Fibroblast of lung (primary cell): Measurements from ENCODE around the gene GRID1. TPM values are rescaled to one million over a fixed set of nuclear protein-coding genes. Genes with fewer than 3 reads are reported as not detected.

Source experiments
- DNase-seq, 2 donors: peaks; one replicate each; pipeline versions ENCODE4 v3.0.0 to v3.0.0-alpha.2; 2010; ENCODE audit warnings: low read depth in 2 of 2
- H2AFZ ChIP-seq: 2 replicates; pipeline ENCODE4 v1.5.1; 2012; ENCODE audit warnings: low read length, control low read depth, inconsistent platforms
- H3K27ac ChIP-seq: 2 replicates; pipeline ENCODE4 v1.5.1; 2011; ENCODE audit warnings: low read length, control low read depth; ENCODE audit not compliant: insufficient read depth
- H3K27me3 ChIP-seq: 2 replicates; pipeline ENCODE4 v1.5.1; 2011; ENCODE audit warnings: mild to moderate bottlenecking, low read length; ENCODE audit not compliant: control insufficient read depth, insufficient read depth
- H3K36me3 ChIP-seq: 2 replicates; pipeline ENCODE4 v1.5.1; 2011; ENCODE audit warnings: low read length; ENCODE audit not compliant: control insufficient read depth, insufficient read depth
- H3K4me1 ChIP-seq: 2 replicates; pipeline ENCODE4 v1.5.1; 2011; ENCODE audit warnings: low read length; ENCODE audit not compliant: control insufficient read depth, insufficient read depth; ENCODE audit errors: extremely low read depth
- H3K4me2 ChIP-seq: 2 replicates; pipeline ENCODE4 v1.5.1; 2011; ENCODE audit warnings: low read length, control low read depth; ENCODE audit not compliant: insufficient read depth; ENCODE audit errors: extremely low read depth
- H3K4me3 ChIP-seq, 4 experiments: fragments of 200-600 bp in 1 of 4; sonication (generic) in 1 of 4; replicated peaks in 1 of 4; 2 replicates each; pipeline ENCODE4 v1.5.1; 2011 to 2016; ENCODE audit warnings: low read length in 4 of 4, low read depth in 3 of 4, mild to moderate bottlenecking in 3 of 4, control low read depth in 2 of 4, inconsistent platforms in 1 of 4, mixed read lengths in 1 of 4; ENCODE audit not compliant: insufficient read depth in 1 of 4; ENCODE audit errors: control extremely low read depth in 1 of 4
- H3K79me2 ChIP-seq: 2 replicates; pipeline ENCODE4 v1.5.1; 2012; ENCODE audit warnings: mild to moderate bottlenecking, low read length, inconsistent platforms; ENCODE audit not compliant: control insufficient read depth, insufficient read depth
- H3K9ac ChIP-seq: 2 replicates; pipeline ENCODE4 v1.5.1; 2011; ENCODE audit warnings: mild to moderate bottlenecking, low read length, control low read depth; ENCODE audit not compliant: insufficient read depth
- H3K9me3 ChIP-seq: 2 replicates; pipeline ENCODE4 v1.5.1; 2012; ENCODE audit warnings: low read depth, low read length; ENCODE audit not compliant: control insufficient read depth, insufficient read depth
- H4K20me1 ChIP-seq: 2 replicates; pipeline ENCODE4 v1.5.1; 2011; ENCODE audit warnings: low read length; ENCODE audit not compliant: control insufficient read depth, insufficient read depth; ENCODE audit errors: extremely low read depth
- CTCF ChIP-seq, 2 donors: IDR thresholded peaks in 1 of 2; conservative IDR thresholded peaks in 1 of 2; 1 replicate in 1 of 2; 2 replicates in 1 of 2; pipeline ENCODE4 v1.5.1; 2011 to 2012; ENCODE audit warnings: low read length in 2 of 2, control low read depth in 1 of 2, inconsistent platforms in 1 of 2, low read depth in 1 of 2, mild to moderate bottlenecking in 1 of 2
- EZH2 ChIP-seq: IDR thresholded peaks from 2 replicates; pipeline ENCODE4 v1.5.1; 2012; ENCODE audit warnings: low read length, control low read depth, mild to moderate bottlenecking; ENCODE audit errors: missing control alignments
- polyA plus RNA-seq, 2 donors: library from polyadenylated mRNA; depleted of rRNA in 1 of 2; stranded (reverse) in 1 of 2; unstranded in 1 of 2; fragments of >200 nt; gene quantifications; 2 replicates each; pipeline ENCODE4 v1.2.1, GENCODE V29; 2011 to 2012; ENCODE audit warnings: missing spikeins in 1 of 2
- total RNA-seq: library from RNA; depleted of rRNA; stranded (reverse); fragments of >200 nt; gene quantifications from 2 replicates; pipeline ENCODE4 v1.2.1, GENCODE V29; 2014

GRID1 gene
- total and polyA plus RNA-seq, 2 donors (not counting 1 experiment from before 2014, with no cell fraction given), result 0.03 to 0.33 TPM

GRCh38 chr10:85615556-85615955 is 751.0 kb downstream of the GRID1 start:
- no peak overlapping the region for H3K9ac ChIP-seq
- no peak overlapping the region for H3K4me3 ChIP-seq
- H4K20me1 ChIP-seq, result no peaks in the 10 kb centered on the region
- H3K4me1 ChIP-seq, result no peaks in the 10 kb centered on the region
- no peaks in the 10 kb centered on the region for H3K79me2 ChIP-seq
- H3K9me3 ChIP-seq, result no peaks in the 10 kb centered on the region
- H3K36me3 ChIP-seq, result no peaks in the 10 kb centered on the region
- DNase-seq, result no peak
- no peaks in the 10 kb centered on the region for H3K27me3 ChIP-seq
- no peak overlapping the region for H3K4me2 ChIP-seq
- no peak for TF ChIP-seq CTCF (conservative IDR thresholded peaks at IDR 0.05 in 1 of 2, IDR thresholded peaks at IDR 0.05 in 1 of 2; ENCODE audit: low read depth in 1 of 2, low read length in 2 of 2)
- no peak for TF ChIP-seq EZH2
- no peak overlapping the region for H3K27ac ChIP-seq
- H2AFZ ChIP-seq, result no peak overlapping the region

GRCh38 chr10:85614981-85615380 is 751.6 kb downstream of the GRID1 start:
- H3K9me3 ChIP-seq, result no peaks in the 10 kb centered on the region
- H3K79me2 ChIP-seq, result no peaks in the 10 kb centered on the region
- DNase-seq, result no peak
- no peak overlapping the region for H3K9ac ChIP-seq
- H2AFZ ChIP-seq, result no peak overlapping the region
- no peaks in the 10 kb centered on the region for H3K36me3 ChIP-seq
- no peaks in the 10 kb centered on the region for H4K20me1 ChIP-seq
- no peaks in the 10 kb centered on the region for H3K27me3 ChIP-seq
- no peaks in the 10 kb centered on the region for H3K4me1 ChIP-seq
- TF ChIP-seq CTCF (conservative IDR thresholded peaks at IDR 0.05 in 1 of 2, IDR thresholded peaks at IDR 0.05 in 1 of 2; ENCODE audit: low read depth in 1 of 2, low read length in 2 of 2) (no peak), EZH2 (no peak)
- H3K4me2 ChIP-seq, result no peak overlapping the region
- no peak overlapping the region for H3K27ac ChIP-seq
- H3K4me3 ChIP-seq, result no peak overlapping the region

- no peak overlapping the region for H2AFZ ChIP-seq
- no peaks in the 10 kb centered on the region for H3K36me3 ChIP-seq
- TF ChIP-seq EZH2, result no peak
- no peak for TF ChIP-seq CTCF (conservative IDR thresholded peaks at IDR 0.05 in 1 of 2, IDR thresholded peaks at IDR 0.05 in 1 of 2; ENCODE audit: low read depth in 1 of 2, low read length in 2 of 2)
- no peak overlapping the region for H3K4me3 ChIP-seq
- no peak overlapping the region for H3K9ac ChIP-seq
- no peaks in the 10 kb centered on the region for H3K79me2 ChIP-seq
- H3K4me1 ChIP-seq, result no peaks in the 10 kb centered on the region
- no peaks in the 10 kb centered on the region for H3K9me3 ChIP-seq
- H3K27ac ChIP-seq, result no peak overlapping the region
- no peaks in the 10 kb centered on the region for H4K20me1 ChIP-seq
- H3K4me2 ChIP-seq, result no peak overlapping the region
- no peaks in the 10 kb centered on the region for H3K27me3 ChIP-seq
- DNase-seq, result no peak
Observed at GRCh38 chr10:85614566-85614965, 752.0 kb downstream of the GRID1 start.
